Measurements from ENCODE around the gene EEF1A1.

EEF1A1 gene

DNA sequence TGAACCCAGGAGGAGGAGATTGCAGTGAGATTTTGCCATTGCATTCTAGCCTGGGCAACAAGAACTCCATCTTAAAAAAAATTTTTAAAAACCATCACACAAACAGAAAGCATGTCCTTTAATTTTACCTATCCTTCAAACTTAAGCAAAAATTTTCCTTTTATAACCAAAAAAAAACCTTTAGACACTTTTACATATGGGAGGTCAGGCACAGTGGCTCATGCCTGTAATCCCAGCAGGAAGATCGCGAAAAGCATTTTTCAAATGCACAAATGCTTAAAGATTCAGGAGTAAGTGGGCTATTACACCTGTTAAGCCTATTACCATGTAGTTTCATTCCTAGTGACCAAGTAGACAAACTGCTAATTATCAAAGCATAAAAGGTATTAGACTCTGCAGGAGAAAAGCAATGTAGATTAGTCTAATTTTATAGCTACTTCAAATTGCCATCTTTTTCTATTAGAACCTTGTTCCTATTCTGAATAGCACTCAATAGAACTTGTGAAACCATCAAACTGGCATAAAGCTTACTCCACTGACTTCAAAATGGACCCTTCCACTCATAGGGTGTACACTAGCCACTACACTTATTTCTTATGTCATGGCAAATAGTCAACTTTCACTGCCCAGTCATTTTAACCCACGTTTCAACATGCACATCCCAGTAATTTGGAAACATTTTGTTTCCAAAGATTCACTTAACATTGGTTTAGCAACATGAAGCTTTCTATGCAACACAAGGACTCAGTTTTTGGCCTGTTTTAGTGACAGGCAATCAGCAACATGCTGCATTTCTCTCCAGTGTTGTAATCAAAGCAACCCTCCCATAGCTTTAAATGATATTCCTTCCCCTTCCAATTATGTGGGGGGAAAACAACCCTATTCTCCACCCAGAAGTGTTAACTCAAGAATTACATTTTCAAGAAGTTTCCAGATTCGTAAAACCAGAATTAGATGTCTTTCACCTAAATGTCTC, 4.0 kb downstream of the EEF1A1 start (continued):
- TF ChIP-seq, protein P1, sequence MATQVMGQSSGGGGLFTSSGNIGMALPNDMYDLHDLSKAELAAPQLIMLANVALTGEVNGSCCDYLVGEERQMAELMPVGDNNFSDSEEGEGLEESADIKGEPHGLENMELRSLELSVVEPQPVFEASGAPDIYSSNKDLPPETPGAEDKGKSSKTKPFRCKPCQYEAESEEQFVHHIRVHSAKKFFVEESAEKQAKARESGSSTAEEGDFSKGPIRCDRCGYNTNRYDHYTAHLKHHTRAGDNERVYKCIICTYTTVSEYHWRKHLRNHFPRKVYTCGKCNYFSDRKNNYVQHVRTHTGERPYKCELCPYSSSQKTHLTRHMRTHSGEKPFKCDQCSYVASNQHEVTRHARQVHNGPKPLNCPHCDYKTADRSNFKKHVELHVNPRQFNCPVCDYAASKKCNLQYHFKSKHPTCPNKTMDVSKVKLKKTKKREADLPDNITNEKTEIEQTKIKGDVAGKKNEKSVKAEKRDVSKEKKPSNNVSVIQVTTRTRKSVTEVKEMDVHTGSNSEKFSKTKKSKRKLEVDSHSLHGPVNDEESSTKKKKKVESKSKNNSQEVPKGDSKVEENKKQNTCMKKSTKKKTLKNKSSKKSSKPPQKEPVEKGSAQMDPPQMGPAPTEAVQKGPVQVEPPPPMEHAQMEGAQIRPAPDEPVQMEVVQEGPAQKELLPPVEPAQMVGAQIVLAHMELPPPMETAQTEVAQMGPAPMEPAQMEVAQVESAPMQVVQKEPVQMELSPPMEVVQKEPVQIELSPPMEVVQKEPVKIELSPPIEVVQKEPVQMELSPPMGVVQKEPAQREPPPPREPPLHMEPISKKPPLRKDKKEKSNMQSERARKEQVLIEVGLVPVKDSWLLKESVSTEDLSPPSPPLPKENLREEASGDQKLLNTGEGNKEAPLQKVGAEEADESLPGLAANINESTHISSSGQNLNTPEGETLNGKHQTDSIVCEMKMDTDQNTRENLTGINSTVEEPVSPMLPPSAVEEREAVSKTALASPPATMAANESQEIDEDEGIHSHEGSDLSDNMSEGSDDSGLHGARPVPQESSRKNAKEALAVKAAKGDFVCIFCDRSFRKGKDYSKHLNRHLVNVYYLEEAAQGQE (tag by site-specific recombination; IDR thresholded peaks at IDR 0.05), result no peak
- TF ChIP-seq ZNF433 (tag by site-specific recombination; IDR thresholded peaks at IDR 0.05; ENCODE audit: low read depth) (no peak), KLF7 (tag by site-specific recombination; IDR thresholded peaks at IDR 0.05; ENCODE audit: borderline replicate concordance) (no peak), OVOL3 (tag by site-specific recombination; IDR thresholded peaks at IDR 0.05) (no peak), ZNF621 (tag by site-specific recombination; IDR thresholded peaks at IDR 0.05) (no peak), ZBTB20 (tag by site-specific recombination; IDR thresholded peaks at IDR 0.05) (no peak), ZNF292 (tag by site-specific recombination; IDR thresholded peaks at IDR 0.05; ENCODE audit: borderline replicate concordance, low read depth) (no peak), ZNF214 (tag by site-specific recombination; IDR thresholded peaks at IDR 0.05; ENCODE audit: borderline replicate concordance) (no peak), ZNF2 (tag by site-specific recombination; IDR thresholded peaks at IDR 0.05) (0 out of 2 replicates have a peak, but pooled peaks have one; percentile 22)

DNA sequence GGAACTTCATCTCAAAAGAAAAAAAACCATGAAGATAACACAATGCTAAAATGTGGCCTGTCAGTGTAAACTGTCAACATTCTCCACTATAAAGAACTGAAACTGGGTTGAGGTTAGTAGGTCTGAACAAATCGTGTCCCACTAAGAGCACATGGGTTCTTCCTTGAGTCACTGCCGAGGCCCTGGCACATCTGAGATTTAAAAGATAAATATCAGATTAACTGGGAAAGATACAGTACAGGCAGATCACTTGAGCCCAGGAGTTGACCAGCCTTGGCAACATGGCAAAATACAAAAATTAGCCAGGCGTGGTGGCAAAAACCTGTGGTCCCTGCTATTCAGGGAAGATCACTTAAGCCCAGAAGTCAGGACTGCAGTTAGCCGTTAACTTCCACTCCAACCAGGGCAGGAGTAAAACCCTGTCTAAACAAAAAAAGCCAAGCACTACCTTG, 5.6 kb downstream of the EEF1A1 start:
- ChIA-PET CTCF (interaction anchor here (0.6 to 6.9 kb wide), 11 partner anchors 12 to 161 kb away, joined by 3 to 98 read pairs (median 5); no protein-coding TSS in a partner anchor), POLR2A (interaction anchor here (0.7 to 2.8 kb wide), 12 partner anchors 8 to 1883 kb away, joined by 3 to 11 read pairs (median 6); no protein-coding TSS in a partner anchor)
- Histone ChIP-seq H3K4me3 (ENCODE audit: low read depth, low read length) (no peak overlapping the region), H3K9me3 (ENCODE audit: control insufficient read depth, insufficient read depth, low read depth, low read length) (no peaks in the 10 kb centered on the region), H3K4me1 (ENCODE audit: control insufficient read depth, insufficient read depth, low read length) (no peaks in the 10 kb centered on the region), H3K27ac (ENCODE audit: extremely low read depth, low read depth, low read length) (no peak overlapping the region), H3K36me3 (ENCODE audit: control insufficient read depth in 2 of 2, insufficient read depth in 1 of 2, low read length in 2 of 2) (peaks cover 14 to 62% of the 10 kb centered on the region in 2 experiments; a peak in 2 of 3 replicates)
- no peak for TF ChIP-seq ZNF239 (tag by site-specific recombination; IDR thresholded peaks at IDR 0.05)
- TF ChIP-seq ZNF24 (tag by site-specific recombination; IDR thresholded peaks at IDR 0.05), result no peak
- TF ChIP-seq BCL11B (tag by site-specific recombination; IDR thresholded peaks at IDR 0.05; ENCODE audit: low read depth), result no peak
- no peak for TF ChIP-seq PRDM1 (tag by site-specific recombination; IDR thresholded peaks at IDR 0.05)
- no peak for TF ChIP-seq KLF9 (tag by site-specific recombination; IDR thresholded peaks at IDR 0.05; ENCODE audit: low read depth)
- TF ChIP-seq ZNF394 (tag by site-specific recombination; IDR thresholded peaks at IDR 0.05; ENCODE audit: borderline replicate concordance), result no peak
- no peak for TF ChIP-seq ZNF776 (tag by site-specific recombination; IDR thresholded peaks at IDR 0.05; ENCODE audit: borderline replicate concordance)
- TF ChIP-seq ZNF223 (tag by site-specific recombination; IDR thresholded peaks at IDR 0.05), result no peak
- TF ChIP-seq, protein P2, sequence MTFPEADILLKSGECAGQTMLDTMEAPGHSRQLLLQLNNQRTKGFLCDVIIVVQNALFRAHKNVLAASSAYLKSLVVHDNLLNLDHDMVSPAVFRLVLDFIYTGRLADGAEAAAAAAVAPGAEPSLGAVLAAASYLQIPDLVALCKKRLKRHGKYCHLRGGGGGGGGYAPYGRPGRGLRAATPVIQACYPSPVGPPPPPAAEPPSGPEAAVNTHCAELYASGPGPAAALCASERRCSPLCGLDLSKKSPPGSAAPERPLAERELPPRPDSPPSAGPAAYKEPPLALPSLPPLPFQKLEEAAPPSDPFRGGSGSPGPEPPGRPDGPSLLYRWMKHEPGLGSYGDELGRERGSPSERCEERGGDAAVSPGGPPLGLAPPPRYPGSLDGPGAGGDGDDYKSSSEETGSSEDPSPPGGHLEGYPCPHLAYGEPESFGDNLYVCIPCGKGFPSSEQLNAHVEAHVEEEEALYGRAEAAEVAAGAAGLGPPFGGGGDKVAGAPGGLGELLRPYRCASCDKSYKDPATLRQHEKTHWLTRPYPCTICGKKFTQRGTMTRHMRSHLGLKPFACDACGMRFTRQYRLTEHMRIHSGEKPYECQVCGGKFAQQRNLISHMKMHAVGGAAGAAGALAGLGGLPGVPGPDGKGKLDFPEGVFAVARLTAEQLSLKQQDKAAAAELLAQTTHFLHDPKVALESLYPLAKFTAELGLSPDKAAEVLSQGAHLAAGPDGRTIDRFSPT (tag by site-specific recombination; IDR thresholded peaks at IDR 0.05), result no peak
- no peak for TF ChIP-seq IKZF3 (tag by site-specific recombination; IDR thresholded peaks at IDR 0.05)
- no peak for TF ChIP-seq ZNF501 (tag by site-specific recombination; IDR thresholded peaks at IDR 0.05)
- no peak for TF ChIP-seq ZNF830 (tag by site-specific recombination; IDR thresholded peaks at IDR 0.05; ENCODE audit: low read depth)

Data from HEK293 (cell line).